Stimulated activated CD4-positive, alpha-beta T cell treated with anti-CD3 and anti-CD28 coated beads, TNF-alpha, amount 100 ng/mL, for 48 hours (primary cell): ENCODE results near the gene FHIT.

Source experiments
- DNase-seq, 3 donors: peaks; one replicate each; pipeline ENCODE4 v3.0.0-alpha.2; 2020; ENCODE audit warnings: low read depth in 3 of 3

The FHIT gene

GRCh38 chr3:60841355-60841754 lies 409.9 kb downstream of the FHIT start:
- DNase-seq, result no peak

GRCh38 chr3:60839246-60839645 lies 412.0 kb downstream of the FHIT start:
- DNase-seq, result no peak

GRCh38 chr3:60835796-60836195 lies 415.5 kb downstream of the FHIT start:
- no peak for DNase-seq

- no peak for DNase-seq
These were observed 422.2 kb downstream of the FHIT start for GRCh38 chr3:60829058-60829457.

GRCh38 chr3:60827666-60828065 lies 423.6 kb downstream of the FHIT start:
- no peak for DNase-seq

- no peak for DNase-seq
These were observed 424.7 kb downstream of the FHIT start for GRCh38 chr3:60826511-60826910.

- DNase-seq, result no peak
These were observed 438.8 kb downstream of the FHIT start for GRCh38 chr3:60812502-60812901.

- no peak for DNase-seq
These were observed 440.4 kb downstream of the FHIT start for GRCh38 chr3:60810881-60811280.

- no peak for DNase-seq
These were observed 441.2 kb downstream of the FHIT start for GRCh38 chr3:60809857-60810610.

- DNase-seq, result no peak
These were observed 447.8 kb downstream of the FHIT start for GRCh38 chr3:60803216-60804173.

- DNase-seq, result no peak
These were observed 449.9 kb downstream of the FHIT start for GRCh38 chr3:60801307-60801706.

- no peak for DNase-seq
These were observed 452.8 kb downstream of the FHIT start for GRCh38 chr3:60798456-60798855.

- DNase-seq, result no peak
These were observed 458.9 kb downstream of the FHIT start for GRCh38 chr3:60792249-60792852.

- no peak for DNase-seq
These were observed 463.1 kb downstream of the FHIT start for GRCh38 chr3:60788185-60788584.

- DNase-seq, result no peak
These were observed 469.3 kb downstream of the FHIT start for GRCh38 chr3:60781935-60782334.

GRCh38 chr3:60779637-60780036 lies 471.6 kb downstream of the FHIT start:
- no peak for DNase-seq

- no peak for DNase-seq
These were observed 475.3 kb downstream of the FHIT start for GRCh38 chr3:60775985-60776384.

- no peak for DNase-seq
These were observed 476.6 kb downstream of the FHIT start for GRCh38 chr3:60774617-60775016.

GRCh38 chr3:60772584-60772983 lies 478.7 kb downstream of the FHIT start:
- no peak for DNase-seq

- DNase-seq, result no peak
These were observed 479.5 kb downstream of the FHIT start for GRCh38 chr3:60771766-60772165.

- DNase-seq, result no peak
These were observed 480.7 kb downstream of the FHIT start for GRCh38 chr3:60770532-60770931.

- no peak for DNase-seq
These were observed 483.7 kb downstream of the FHIT start for GRCh38 chr3:60767536-60767935.
